Tibial artery (tissue), 4 donors: ENCODE results near the gene TLN1.

ENCODE experiments used
- DNase-seq, 2 donors: peaks; one replicate each; pipeline ENCODE4 v3.0.0-alpha.2; 2019
- H3K27ac ChIP-seq, 2 donors: fragments of 200-600 bp; sonication (generic) in 1 of 2; 1 replicate in 1 of 2; 2 replicates in 1 of 2; pipeline ENCODE4 v1.5.1; 2018 to 2019; ENCODE audit warnings: mild to moderate bottlenecking in 1 of 2
- H3K27me3 ChIP-seq, 2 donors: fragments of 200-600 bp; sonication (generic) in 1 of 2; one replicate each; pipeline versions ENCODE4 v1.5.1 to v1.6.0; 2016 to 2019
- H3K36me3 ChIP-seq, 3 donors: fragments of 200-600 bp; sonication (generic) in 2 of 3; one replicate each; pipeline ENCODE4 v1.5.1; 2016 to 2019; ENCODE audit warnings: mild to moderate bottlenecking in 2 of 3
- H3K4me1 ChIP-seq, 4 donors: fragments of 200-600 bp; sonication (generic) in 2 of 4; 1 replicate in 3 of 4; 2 replicates in 1 of 4; pipeline ENCODE4 v1.5.1; 2016 to 2019
- H3K4me3 ChIP-seq, 2 donors: fragments of 200-600 bp; sonication (generic) in 1 of 2; 1 replicate in 1 of 2; 2 replicates in 1 of 2; pipeline ENCODE4 v1.5.1; 2018 to 2019; ENCODE audit warnings: mild to moderate bottlenecking in 2 of 2
- H3K9me3 ChIP-seq, 3 donors: fragments of 200-600 bp; sonication (generic) in 1 of 3; one replicate each; pipeline ENCODE4 v1.5.1; 2016 to 2019
- CTCF ChIP-seq, 2 experiments: fragments of 200-600 bp in 1 of 2; fragments of 450-650 bp in 1 of 2; IDR thresholded peaks; one replicate each; pipeline ENCODE4 v1.5.1; 2017 to 2019; ENCODE audit warnings: antibody characterized with exemption in 2 of 2, mild to moderate bottlenecking in 1 of 2, moderate library complexity in 1 of 2
- intact Hi-C: fragments of 100-400 bp; cut with DNase I; formaldehyde crosslinking; loops from one replicate; pipeline ENCODE4 v1.15.0; 2023; ENCODE audit warnings: low total_unique reads

Gene TLN1

DNA sequence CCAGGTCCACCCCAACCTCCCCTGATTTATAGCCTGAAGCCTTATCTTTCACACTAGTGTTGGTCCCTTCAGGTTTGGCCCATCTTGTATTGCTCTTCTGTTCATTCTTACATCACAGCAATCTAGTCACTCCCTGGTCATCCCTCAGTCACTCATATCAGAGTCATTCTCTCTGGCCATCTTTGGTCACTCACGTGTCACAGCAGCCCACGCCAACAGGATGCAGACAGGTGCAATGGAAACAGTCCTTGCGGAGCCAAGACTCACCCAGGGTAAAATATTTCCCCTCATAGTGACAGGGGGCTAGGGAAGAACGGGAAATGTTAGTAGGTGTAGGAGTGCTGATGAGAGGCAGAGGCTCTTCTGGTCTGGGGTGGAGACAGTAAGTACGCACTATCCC lies 21.5 kb upstream of the TLN1 start:
- H3K4me3 ChIP-seq = no peak overlapping the region
- peaks cover 4 to 36% (median 34%) of the 10 kb centered on the region in 4 donors for H3K4me1 ChIP-seq
- H3K36me3 ChIP-seq = peaks cover 26 to 48% (median 39%) of the 10 kb centered on the region in 3 donors
- no peaks in the 10 kb centered on the region for H3K27me3 ChIP-seq
- DNase-seq = no peak
- intact Hi-C loops = no loop called here
- no peak overlapping the region for H3K27ac ChIP-seq
- H3K9me3 ChIP-seq = no peaks in the 10 kb centered on the region
- TF ChIP-seq CTCF (IDR thresholded peaks at IDR 0.05) = no peak

GRCh38 chr9:35750256-35750531 lies 18.2 kb upstream of the TLN1 start:
- Histone ChIP-seq H3K9me3 (no peaks in the 10 kb centered on the region), H3K4me1 (peaks cover 0 to 44% (median 43%) of the 10 kb centered on the region in 4 donors), H3K4me3 (peak overlapping the region; percentile 62 to 91), H3K36me3 (peaks cover 26 to 48% (median 39%) of the 10 kb centered on the region in 3 donors), H3K27me3 (no peaks in the 10 kb centered on the region), H3K27ac (peak overlapping the region; percentile 79 to 91)
- intact Hi-C loops = no loop called here
- no peak for TF ChIP-seq CTCF (IDR thresholded peaks at IDR 0.05)
- DNase-seq = no peak

- TF ChIP-seq CTCF (IDR thresholded peaks at IDR 0.05) = no peak
- peaks cover 26 to 48% (median 39%) of the 10 kb centered on the region in 3 donors for H3K36me3 ChIP-seq
- DNase-seq = no peak
- no peaks in the 10 kb centered on the region for H3K9me3 ChIP-seq
- peak overlapping the region; percentile 62 to 91 for H3K4me3 ChIP-seq
- peaks cover 0 to 49% (median 45%) of the 10 kb centered on the region in 4 donors for H3K4me1 ChIP-seq
- intact Hi-C loops = loop anchor here (10.0 kb wide), 1 partner anchor 65 kb away; the partner anchor contains the start of genes HINT2 and SPAG8
- peak overlapping the region; percentile 79 to 91 for H3K27ac ChIP-seq
- H3K27me3 ChIP-seq = no peaks in the 10 kb centered on the region
Measured at GRCh38 chr9:35749515-35750255, 17.7 kb upstream of the TLN1 start.

DNA sequence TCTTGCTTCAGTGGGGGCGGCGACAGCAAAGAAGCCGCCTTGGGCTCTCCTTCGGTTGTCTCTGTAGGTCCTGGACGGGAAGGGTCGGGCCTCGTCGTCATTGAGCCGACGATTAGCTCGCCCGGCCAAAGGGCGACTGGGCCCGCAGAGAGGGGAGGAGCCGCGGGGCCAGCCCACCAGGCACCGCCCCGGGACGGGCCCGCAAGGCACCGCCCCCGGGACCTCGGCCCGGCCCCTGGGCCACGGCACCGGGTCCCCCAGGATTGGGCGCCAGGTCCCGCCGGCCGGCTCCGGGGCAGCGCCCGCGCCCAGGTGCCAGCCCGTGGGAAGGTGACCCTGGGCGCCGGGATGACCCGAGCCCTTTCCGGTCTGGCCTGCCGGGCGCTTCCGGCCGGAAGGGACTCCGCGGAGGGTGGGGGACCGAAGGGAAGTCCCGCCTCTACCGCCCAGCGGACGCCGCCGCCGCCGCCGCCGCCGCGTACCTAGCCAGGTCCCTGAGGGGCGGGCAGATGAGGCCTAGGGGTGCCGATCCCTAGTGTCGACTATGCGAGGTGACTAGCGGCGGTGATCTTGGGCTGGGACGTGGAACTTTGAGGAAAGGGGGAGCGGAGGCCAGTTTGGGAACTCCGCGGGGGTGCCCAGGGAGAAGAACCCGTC lies 17.0 kb upstream of the TLN1 start, which contains the start of the genes GBA2 and RGP1:
GBA2 (minus strand) TSS at position 371 of the 657 bp plus-strand sequence. CDS start 524 bp downstream, outside the sequence.
RGP1 (plus strand) TSS at position 430 of the 657 bp plus-strand sequence. CDS start 469 bp downstream, outside the sequence.
- H3K4me1 ChIP-seq = peaks cover 0 to 56% (median 47%) of the 10 kb centered on the region in 4 donors
- H3K36me3 ChIP-seq = peaks cover 30 to 48% (median 38%) of the 10 kb centered on the region in 3 donors
- H3K27ac ChIP-seq = peak within 1 kb of the TSS; percentile 79 to 91
- no peaks in the 10 kb centered on the region for H3K27me3 ChIP-seq
- H3K9me3 ChIP-seq = no peaks in the 10 kb centered on the region
- no peak for TF ChIP-seq CTCF (IDR thresholded peaks at IDR 0.05)
- DNase-seq = peak; percentile 71 to 90
- intact Hi-C loops = loop anchor here (10.0 kb wide), 1 partner anchor 66 kb away; the partner anchor contains the start of genes HINT2 and SPAG8
- H3K4me3 ChIP-seq = peak within 1 kb of the TSS; percentile 62 to 91

DNA sequence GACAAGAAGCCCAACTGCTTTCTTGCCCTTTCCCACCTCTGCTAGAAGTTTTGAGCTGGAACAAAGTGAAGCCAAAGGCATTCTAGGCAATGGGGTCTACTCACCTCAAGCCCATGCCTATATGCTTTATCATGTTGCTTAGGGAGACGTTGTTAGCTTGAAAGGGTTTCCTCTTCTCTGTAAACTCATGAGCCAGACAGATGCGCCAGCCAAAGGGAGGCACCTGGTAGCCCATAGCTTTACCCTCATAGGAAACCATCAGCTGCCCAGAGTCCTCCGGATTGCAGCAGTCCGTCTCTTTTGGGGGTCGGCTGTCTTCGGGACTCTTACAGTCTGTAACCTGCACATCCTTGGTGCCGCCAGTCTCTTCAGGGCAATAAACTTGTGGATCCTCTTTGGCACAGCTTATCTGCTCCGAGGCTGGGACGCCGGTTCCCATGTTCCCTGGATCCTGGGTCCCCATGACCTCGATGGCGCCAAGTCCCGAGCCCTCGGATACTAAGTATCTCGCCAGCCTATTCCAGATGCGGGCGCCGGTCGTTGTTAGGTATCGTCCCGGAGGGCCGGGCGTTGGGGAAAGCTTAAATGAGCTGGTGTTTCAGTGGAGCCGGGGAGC lies 16.4 kb upstream of the TLN1 start:
- intact Hi-C loops = loop anchor here (10.0 kb wide), 1 partner anchor 66 kb away; the partner anchor contains the start of genes HINT2 and SPAG8
- peaks cover 37 to 48% (median 40%) of the 10 kb centered on the region in 3 donors for H3K36me3 ChIP-seq
- peak overlapping the region; percentile 62 to 91 for H3K4me3 ChIP-seq
- no peak for TF ChIP-seq CTCF (IDR thresholded peaks at IDR 0.05)
- DNase-seq = no peak
- H3K9me3 ChIP-seq = no peaks in the 10 kb centered on the region
- peak overlapping the region; percentile 79 to 91 for H3K27ac ChIP-seq
- peaks cover 0 to 56% (median 49%) of the 10 kb centered on the region in 4 donors for H3K4me1 ChIP-seq
- no peaks in the 10 kb centered on the region for H3K27me3 ChIP-seq
